DMS 273 treated with DMSO at 0.1 percent for 48 hours (cell line): ENCODE results near the gene LANCL2.
"Not testable (repeated sequence)": the region's sequence is repeated elsewhere in the genome, so short reads cannot be mapped to it uniquely, and the experiment has no call there.

Experiments used
- DNase-seq: peaks from one replicate; lab custom pipeline; 2025; lab: John Stamatoyannopoulos, UW

LANCL2 gene

GRCh38 chr7:55471594-55471993 is 106.5 kb downstream of the LANCL2 start:
- not testable (repeated sequence) for DNase-seq

GRCh38 chr7:55472406-55472805 is 107.3 kb downstream of the LANCL2 start:
- not testable (repeated sequence) for DNase-seq

GRCh38 chr7:55472928-55473725 is 108.0 kb downstream of the LANCL2 start:
- no peak for DNase-seq

- DNase-seq, result no peak
Measured at GRCh38 chr7:55473932-55474331, 108.8 kb downstream of the LANCL2 start.

GRCh38 chr7:55474944-55475854 is 110.1 kb downstream of the LANCL2 start:
- no peak for DNase-seq

GRCh38 chr7:55475855-55476803 is 111.0 kb downstream of the LANCL2 start:
- no peak for DNase-seq

GRCh38 chr7:55476852-55477780 is 112.0 kb downstream of the LANCL2 start:
- DNase-seq, result no peak

- no peak for DNase-seq
Measured at GRCh38 chr7:55477781-55478374, 112.7 kb downstream of the LANCL2 start.

- DNase-seq, result no peak
Measured at GRCh38 chr7:55478700-55479099, 113.6 kb downstream of the LANCL2 start.

- DNase-seq, result no peak
Measured at GRCh38 chr7:55481155-55481554, 116.0 kb downstream of the LANCL2 start.

- DNase-seq, result no peak
Measured at GRCh38 chr7:55483046-55483445, 117.9 kb downstream of the LANCL2 start.
